ENCODE measurements around the gene LBHD2.

- TF ChIP-seq CTCF (IDR thresholded peaks at IDR 0.05) (no peak), REST (IDR thresholded peaks at IDR 0.05; ENCODE audit: insufficient read depth in 1 of 2, low read depth in 2 of 2, low read length in 1 of 2) (no peak), SIN3A (IDR thresholded peaks at IDR 0.05; ENCODE audit: borderline replicate concordance, insufficient read depth, low read depth, low read length) (no peak)
Observed at GRCh38 chr14:103093856-103094405, 9.9 kb downstream of the LBHD2 start.

Data from Panc1 (cell line).